Common myeloid progenitor, CD34-positive (primary cell): ENCODE results near the gene GPN2.
"Not testable (repeated sequence)": the region's sequence is repeated elsewhere in the genome, so short reads cannot be mapped to it uniquely, and the experiment has no call there.

Experiments used
- CTCF ChIA-PET: fragments of 350-600 bp; sonication (Branson Sonifier 250); formaldehyde crosslinking; loops from one replicate; lab custom pipeline; 2021; ENCODE audit warnings: antibody characterized with exemption; lab: Charles Lee
- POLR2A ChIA-PET: fragments of 350-600 bp; sonication (Branson Sonifier 250); formaldehyde crosslinking; loops from one replicate; lab custom pipeline; 2021; ENCODE audit warnings: antibody characterized with exemption; lab: Charles Lee
- DNase-seq, 3 donors: peaks; one replicate each; pipeline versions ENCODE4 v3.0.0 to v3.0.0-alpha.2; 2013
- H3K27ac ChIP-seq, 2 experiments: 1 replicate in 1 of 2; 2 replicates in 1 of 2; pipeline ENCODE4 v1.7.0; 2013; ENCODE audit warnings: inconsistent platforms in 2 of 2, low read length in 2 of 2, mild to moderate bottlenecking in 2 of 2, low read depth in 1 of 2, moderate library complexity in 1 of 2; ENCODE audit not compliant: severe bottlenecking in 2 of 2, insufficient read depth in 1 of 2, poor library complexity in 1 of 2
- H3K27me3 ChIP-seq, 5 experiments: replicated peaks in 2 of 5; 1 replicate in 3 of 5; 2 replicates in 2 of 5; pipeline versions ENCODE4 v1.6.1 to v1.7.0; 2013; ENCODE audit warnings: low read length in 4 of 5, mild to moderate bottlenecking in 2 of 5, moderate library complexity in 2 of 5, inconsistent platforms in 1 of 5; ENCODE audit not compliant: insufficient read depth in 5 of 5, control insufficient read depth in 4 of 5
- H3K36me3 ChIP-seq, 4 experiments: 1 replicate in 2 of 4; 2 replicates in 2 of 4; pipeline versions ENCODE4 v1.6.1 to v1.7.0; 2013; ENCODE audit warnings: low read length in 3 of 4, control low read depth in 1 of 4, mild to moderate bottlenecking in 1 of 4; ENCODE audit not compliant: control insufficient read depth in 4 of 4, insufficient read depth in 4 of 4
- H3K4me1 ChIP-seq, 4 experiments: 1 replicate in 3 of 4; 2 replicates in 1 of 4; pipeline versions ENCODE4 v1.6.1 to v1.7.1; 2013; ENCODE audit warnings: low read length in 3 of 4, mild to moderate bottlenecking in 3 of 4, control low read depth in 1 of 4, inconsistent platforms in 1 of 4, moderate library complexity in 1 of 4; ENCODE audit not compliant: control insufficient read depth in 4 of 4, insufficient read depth in 4 of 4; ENCODE audit errors: control extremely low read depth in 1 of 4
- H3K4me3 ChIP-seq, 7 experiments: 1 replicate in 4 of 7; 2 replicates in 3 of 7; pipeline versions ENCODE4 v1.5.1 to v1.7.0; 2013; ENCODE audit warnings: mild to moderate bottlenecking in 7 of 7, low read length in 6 of 7, moderate library complexity in 6 of 7, inconsistent platforms in 2 of 7, low read depth in 2 of 7, control low read depth in 1 of 7; ENCODE audit not compliant: insufficient read depth in 4 of 7, control insufficient read depth in 1 of 7; ENCODE audit errors: extremely low read depth in 1 of 7
- H3K9me3 ChIP-seq, 5 experiments: 1 replicate in 4 of 5; 2 replicates in 1 of 5; pipeline versions ENCODE4 v1.6.1 to v1.7.1; 2013; ENCODE audit warnings: low read length in 4 of 5, mild to moderate bottlenecking in 2 of 5, inconsistent platforms in 1 of 5, low read depth in 1 of 5, moderate library complexity in 1 of 5; ENCODE audit not compliant: control insufficient read depth in 4 of 5, insufficient read depth in 2 of 5; ENCODE audit errors: control extremely low read depth in 1 of 5
- WGBS: methylation state at CpG from one replicate; pipeline ENCODE4 v1.1.5; 2013; ENCODE audit not compliant: insufficient coverage; 5-methylcytosine and 5-hydroxymethylcytosine counted together

Gene GPN2

DNA sequence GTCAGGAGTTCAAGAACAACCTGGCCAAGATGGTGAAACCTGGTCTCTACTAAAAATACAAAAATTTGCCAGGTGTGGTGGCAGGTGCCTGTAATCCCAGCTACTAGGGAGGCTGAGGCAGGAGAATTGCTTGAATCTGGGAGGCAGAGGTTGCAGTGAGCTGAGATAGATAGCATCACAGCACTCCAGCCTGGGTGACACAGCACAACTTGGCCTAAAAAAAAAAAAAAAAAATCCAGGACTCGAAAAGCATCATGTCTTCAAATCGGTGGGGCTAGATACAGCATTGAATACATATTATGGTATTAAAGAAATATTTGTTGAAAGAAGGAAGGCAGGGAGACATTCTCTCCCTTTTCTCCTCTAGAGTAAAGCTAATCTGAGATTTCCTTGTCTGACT is 17.0 kb downstream of the GPN2 start:
- DNase-seq, H3K27me3 ChIP-seq, H3K9me3 ChIP-seq, H3K4me1 ChIP-seq, POLR2A ChIA-PET, H3K27ac ChIP-seq, H3K4me3 ChIP-seq: not testable (repeated sequence)
- H3K36me3 ChIP-seq = peaks cover 0 to 19% (median 11%) of the 10 kb centered on the region in 4 experiments
- CTCF ChIA-PET = interaction anchor here (1.2 to 5.3 kb wide), 4 partner anchors 13 to 83 kb away, joined by 3 to 27 read pairs (median 8); no protein-coding TSS in a partner anchor
- no CpG with 5 or more reads among the region's 2 CpGs for WGBS

DNA sequence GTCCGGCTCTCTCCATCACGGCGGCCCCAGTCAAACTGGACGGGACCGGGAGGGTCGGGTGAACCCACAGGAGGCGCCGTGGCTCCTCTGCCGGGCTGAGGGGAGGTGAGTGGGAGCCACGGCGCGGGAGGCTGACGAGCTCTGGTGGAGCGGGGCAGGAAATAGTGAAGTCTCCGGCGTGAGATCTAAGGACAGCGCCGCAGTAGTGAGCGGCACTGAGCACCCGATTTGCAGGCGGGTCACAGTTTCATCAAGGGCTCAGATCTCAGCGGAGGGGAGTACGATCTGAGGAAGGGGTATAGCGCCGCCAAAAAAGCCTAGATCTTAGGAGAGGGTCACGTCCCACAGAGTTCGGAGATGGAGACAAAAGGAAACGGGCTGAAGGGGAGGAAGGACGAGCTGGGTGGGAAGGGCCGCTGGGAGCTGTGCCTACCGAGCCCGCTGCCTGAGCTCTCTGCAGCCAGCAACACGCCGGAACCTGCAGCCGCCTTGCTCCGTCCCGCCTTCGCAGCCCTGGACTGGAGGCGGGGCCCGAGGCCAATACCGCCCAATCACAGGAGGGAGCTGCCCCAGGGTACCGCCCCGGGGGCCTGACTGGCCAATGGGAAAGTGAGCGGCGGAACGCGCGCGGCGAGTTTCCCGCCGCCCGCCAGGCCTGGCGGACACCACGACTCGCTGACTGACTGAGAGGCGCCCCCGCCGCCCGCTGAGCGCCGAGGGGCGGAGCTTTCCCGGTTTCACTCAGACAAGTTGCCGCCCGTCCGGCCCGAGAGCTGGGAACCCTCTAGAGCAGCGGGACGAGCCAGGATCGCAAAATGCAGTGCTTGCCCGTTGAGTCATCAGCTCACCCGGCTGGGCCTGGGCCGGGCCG is 25.2 kb downstream of the GPN2 start:
- WGBS = 0% methylated on average over 74 of the region's 75 CpGs
- Histone ChIP-seq H3K4me3 (peak overlapping the region; percentile 69 to 97 (median 86)), H3K9me3 (no peaks in the 10 kb centered on the region), H3K36me3 (no peaks in the 10 kb centered on the region), H3K27me3 (no peaks in the 10 kb centered on the region), H3K27ac (peak overlapping the region in 1 of 2 experiments; percentile 78), H3K4me1 (peaks cover 0 to 20% (median 14%) of the 10 kb centered on the region in 4 experiments)
- POLR2A ChIA-PET = interaction anchor here (0.5 to 1.0 kb wide), 5 partner anchors 14 to 954 kb away, joined by 3 to 4 read pairs (median 3); no protein-coding TSS in a partner anchor
- peak; percentile 94 to 96 (median 95) for DNase-seq
- CTCF ChIA-PET = interaction anchor here (0.7 to 4.4 kb wide), 12 partner anchors 10 to 330 kb away, joined by 3 to 30 read pairs (median 4); no protein-coding TSS in a partner anchor

DNA sequence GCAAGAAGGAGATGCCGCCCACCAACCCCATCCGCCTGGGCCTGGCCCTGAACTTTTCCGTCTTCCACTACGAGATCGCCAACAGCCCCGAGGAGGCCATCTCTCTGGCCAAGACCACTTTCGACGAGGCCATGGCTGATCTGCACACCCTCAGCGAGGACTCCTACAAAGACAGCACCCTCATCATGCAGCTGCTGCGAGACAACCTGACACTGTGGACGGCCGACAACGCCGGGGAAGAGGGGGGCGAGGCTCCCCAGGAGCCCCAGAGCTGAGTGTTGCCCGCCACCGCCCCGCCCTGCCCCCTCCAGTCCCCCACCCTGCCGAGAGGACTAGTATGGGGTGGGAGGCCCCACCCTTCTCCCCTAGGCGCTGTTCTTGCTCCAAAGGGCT is 26.4 kb downstream of the GPN2 start:
- no peaks in the 10 kb centered on the region for H3K36me3 ChIP-seq
- CTCF ChIA-PET = interaction anchor here (1.2 to 6.5 kb wide), 3 partner anchors 13 to 261 kb away, joined by 3 to 56 read pairs (median 5); no protein-coding TSS in a partner anchor
- POLR2A ChIA-PET = no interaction called here

DNA sequence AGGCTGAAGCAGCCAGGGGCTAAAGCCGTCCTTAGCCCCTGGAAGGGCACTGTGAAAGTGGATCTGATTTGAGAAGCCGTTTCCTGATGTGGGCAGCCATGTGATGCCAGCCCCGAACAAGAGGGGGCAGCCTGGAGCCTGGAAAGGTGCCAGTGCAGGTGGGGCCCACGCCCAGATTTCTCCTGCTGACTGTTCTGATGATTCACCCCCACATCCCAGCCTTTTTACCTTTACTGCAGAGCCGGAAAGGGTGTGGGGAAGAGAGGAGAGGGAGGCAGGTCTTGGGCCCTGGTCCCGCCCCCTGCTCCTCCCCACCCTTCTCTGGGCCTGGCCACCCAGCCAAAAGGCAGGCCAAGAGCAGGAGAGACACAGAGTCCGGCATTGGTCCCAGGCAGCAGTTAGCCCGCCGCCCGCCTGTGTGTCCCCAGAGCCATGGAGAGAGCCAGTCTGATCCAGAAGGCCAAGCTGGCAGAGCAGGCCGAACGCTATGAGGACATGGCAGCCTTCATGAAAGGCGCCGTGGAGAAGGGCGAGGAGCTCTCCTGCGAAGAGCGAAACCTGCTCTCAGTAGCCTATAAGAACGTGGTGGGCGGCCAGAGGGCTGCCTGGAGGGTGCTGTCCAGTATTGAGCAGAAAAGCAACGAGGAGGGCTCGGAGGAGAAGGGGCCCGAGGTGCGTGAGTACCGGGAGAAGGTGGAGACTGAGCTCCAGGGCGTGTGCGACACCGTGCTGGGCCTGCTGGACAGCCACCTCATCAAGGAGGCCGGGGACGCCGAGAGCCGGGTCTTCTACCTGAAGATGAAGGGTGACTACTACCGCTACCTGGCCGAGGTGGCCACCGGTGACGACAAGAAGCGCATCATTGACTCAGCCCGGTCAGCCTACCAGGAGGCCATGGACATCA is 27.1 kb downstream of the GPN2 start, which contains the start of gene SFN:
SFN (plus strand) TSS at position 369 of the 904 bp plus-strand sequence; CDS start at position 433, 64 bp downstream.
- peak in 2 of 3 donors; percentile 30 to 31 for DNase-seq
- no peaks in the 10 kb centered on the region for H3K36me3 ChIP-seq
- WGBS = 91% methylated on average over 34 of the region's 37 CpGs
- H3K27me3 ChIP-seq = no peaks in the 10 kb centered on the region
- H3K9me3 ChIP-seq = no peaks in the 10 kb centered on the region
- H3K4me1 ChIP-seq = peaks cover 0 to 20% (median 14%) of the 10 kb centered on the region in 4 experiments
- H3K27ac ChIP-seq = no peak within 1 kb of the TSS
- ChIA-PET POLR2A (no interaction called here), CTCF (interaction anchor here (1.2 to 6.5 kb wide), 6 partner anchors 9 to 52 kb away, joined by 4 to 56 read pairs (median 5); no protein-coding TSS in a partner anchor)
- peak within 1 kb of the TSS in 4 of 7 experiments; percentile 78 to 97 (median 90) for H3K4me3 ChIP-seq

More for the DNA sequence above, 26.4 kb downstream of the GPN2 start:
- H3K4me3 ChIP-seq = peak overlapping the region in 2 of 7 experiments; percentile 78 to 90
- peaks cover 0 to 20% (median 14%) of the 10 kb centered on the region in 4 experiments for H3K4me1 ChIP-seq
- no peak for DNase-seq
- H3K27me3 ChIP-seq = no peaks in the 10 kb centered on the region
- H3K9me3 ChIP-seq = no peaks in the 10 kb centered on the region
- H3K27ac ChIP-seq = no peak overlapping the region
- WGBS = 80% methylated on average over 11 of the region's 20 CpGs

DNA sequence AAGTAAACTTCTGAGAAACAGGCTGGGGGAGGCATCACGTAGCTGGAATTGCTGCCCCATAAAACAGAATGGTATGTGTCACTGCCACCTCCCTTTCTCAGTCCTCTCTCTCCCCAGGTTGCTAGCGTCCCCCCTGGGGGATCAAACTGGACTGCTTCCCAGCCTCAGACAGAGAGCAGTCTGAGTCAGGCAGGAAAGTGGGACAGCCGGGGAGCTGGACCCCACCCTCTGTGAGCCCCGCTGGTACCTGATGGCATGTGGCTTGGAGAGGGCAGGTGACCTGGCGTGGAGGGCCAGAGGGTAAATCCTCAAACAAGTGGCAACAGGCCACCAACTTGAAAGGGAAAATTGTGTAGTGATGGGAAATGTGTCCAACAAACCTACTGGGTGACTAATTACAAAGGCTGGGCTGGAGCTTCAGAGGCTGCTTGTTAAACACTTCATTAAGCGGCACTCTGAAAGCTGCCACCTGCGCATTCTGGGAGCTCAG is 28.1 kb downstream of the GPN2 start:
- no peaks in the 10 kb centered on the region for H3K9me3 ChIP-seq
- no peak overlapping the region for H3K4me3 ChIP-seq
- no peak for DNase-seq
- WGBS = 95% methylated on average over 4 of the region's 7 CpGs
- POLR2A ChIA-PET = no interaction called here
- no peaks in the 10 kb centered on the region for H3K27me3 ChIP-seq
- CTCF ChIA-PET = interaction anchor here (1.2 to 6.5 kb wide), 7 partner anchors 8 to 61 kb away, joined by 4 to 56 read pairs (median 5); no protein-coding TSS in a partner anchor
- peaks cover 0 to under 1% (median 0%) of the 10 kb centered on the region in 4 experiments for H3K36me3 ChIP-seq
- H3K27ac ChIP-seq = no peak overlapping the region
- peaks cover 0 to 20% (median 14%) of the 10 kb centered on the region in 4 experiments for H3K4me1 ChIP-seq

DNA sequence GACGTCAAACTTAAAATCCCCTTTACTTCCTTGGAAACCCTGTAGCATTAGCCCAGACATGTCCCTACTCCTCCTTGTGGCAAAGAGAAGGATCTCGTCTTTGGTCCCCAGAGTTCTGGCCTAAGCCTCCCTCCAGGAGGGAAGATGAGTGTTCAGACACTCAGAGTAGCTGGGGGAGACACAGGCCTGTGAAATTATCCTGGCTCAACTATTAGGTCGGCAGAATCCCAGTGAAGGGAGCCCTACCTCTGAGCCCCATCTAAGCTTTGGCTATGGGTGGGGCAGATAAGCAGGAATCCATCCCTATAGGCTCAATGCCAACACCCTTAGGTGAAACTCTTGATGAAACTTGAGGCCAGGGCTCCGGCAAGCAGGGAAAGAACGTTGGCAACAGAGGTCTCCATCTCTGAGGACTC is 28.8 kb downstream of the GPN2 start:
- CTCF ChIA-PET = interaction anchor here (1.2 to 6.5 kb wide), 4 partner anchors 10 to 60 kb away, joined by 5 to 56 read pairs (median 16); no protein-coding TSS in a partner anchor
- WGBS = 96% methylated on average over 3 of the region's 5 CpGs
- H3K36me3 ChIP-seq = peaks cover 0 to 7% (median 0%) of the 10 kb centered on the region in 4 experiments

More for the DNA sequence above, 28.8 kb downstream of the GPN2 start:
- POLR2A ChIA-PET = no interaction called here
- peaks cover 0 to 20% (median 14%) of the 10 kb centered on the region in 4 experiments for H3K4me1 ChIP-seq
- H3K27me3 ChIP-seq = no peaks in the 10 kb centered on the region
- DNase-seq = no peak
- H3K4me3 ChIP-seq = no peak overlapping the region
- H3K9me3 ChIP-seq = no peaks in the 10 kb centered on the region
- no peak overlapping the region for H3K27ac ChIP-seq
